ENCODE results near the gene SIN3A.

SIN3A gene

GRCh38 chr15:75363786-75364185 is 87.7 kb downstream of the SIN3A start:
- no peak for DNase-seq (ENCODE audit: extremely low read depth, low read depth)
- no peak for TF ChIP-seq CTCF (IDR thresholded peaks at IDR 0.05; ENCODE audit: low read depth, low read length)

GRCh38 chr15:75362642-75363249 is 88.7 kb downstream of the SIN3A start:
- no peak for TF ChIP-seq CTCF (IDR thresholded peaks at IDR 0.05; ENCODE audit: low read depth, low read length)
- DNase-seq (ENCODE audit: extremely low read depth, low read depth) = no peak

- no peak for DNase-seq (ENCODE audit: extremely low read depth, low read depth)
- no peak for TF ChIP-seq CTCF (IDR thresholded peaks at IDR 0.05; ENCODE audit: low read depth, low read length)
Observed at GRCh38 chr15:75361989-75362641, 89.4 kb downstream of the SIN3A start.

- no peak for TF ChIP-seq CTCF (IDR thresholded peaks at IDR 0.05; ENCODE audit: low read depth, low read length)
- DNase-seq (ENCODE audit: extremely low read depth, low read depth) = no peak
Observed at GRCh38 chr15:75361361-75361988, 90.0 kb downstream of the SIN3A start.

- no peak for DNase-seq (ENCODE audit: extremely low read depth, low read depth)
- no peak for TF ChIP-seq CTCF (IDR thresholded peaks at IDR 0.05; ENCODE audit: low read depth, low read length)
Observed at GRCh38 chr15:75360856-75361255, 90.6 kb downstream of the SIN3A start.

- TF ChIP-seq CTCF (IDR thresholded peaks at IDR 0.05; ENCODE audit: low read depth, low read length) = no peak
- no peak for DNase-seq (ENCODE audit: extremely low read depth, low read depth)
Observed at GRCh38 chr15:75360391-75360790, 91.1 kb downstream of the SIN3A start.

- no peak for DNase-seq (ENCODE audit: extremely low read depth, low read depth)
- no peak for TF ChIP-seq CTCF (IDR thresholded peaks at IDR 0.05; ENCODE audit: low read depth, low read length)
Observed at GRCh38 chr15:75359537-75360250, 91.8 kb downstream of the SIN3A start.

All from AG09319 (cell line).